ENCODE measurements around the gene LRFN2.

LRFN2 gene

DNA sequence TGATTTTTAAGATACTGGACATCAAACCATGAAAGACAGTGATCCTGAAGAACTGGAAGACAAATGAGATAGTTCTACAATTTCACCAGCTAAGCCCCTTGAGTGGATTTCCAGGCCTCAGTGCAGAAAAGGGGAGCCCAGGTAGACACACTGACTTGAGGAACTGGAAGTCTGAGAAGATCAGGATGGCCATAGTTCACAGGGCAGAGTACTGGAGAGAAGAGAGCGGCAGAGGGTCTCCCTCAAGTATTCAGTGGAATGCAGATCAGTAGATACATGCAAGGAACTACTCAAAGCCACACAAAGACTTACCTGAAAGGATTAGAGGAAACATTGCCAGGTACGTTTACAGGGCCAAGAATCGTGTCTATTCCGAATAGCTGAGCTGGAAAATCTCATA, 224.3 kb downstream of the LRFN2 start:
- H3K4me3 ChIP-seq (ENCODE audit: low read depth, low read length): no peak overlapping the region
- TF ChIP-seq, protein P1, sequence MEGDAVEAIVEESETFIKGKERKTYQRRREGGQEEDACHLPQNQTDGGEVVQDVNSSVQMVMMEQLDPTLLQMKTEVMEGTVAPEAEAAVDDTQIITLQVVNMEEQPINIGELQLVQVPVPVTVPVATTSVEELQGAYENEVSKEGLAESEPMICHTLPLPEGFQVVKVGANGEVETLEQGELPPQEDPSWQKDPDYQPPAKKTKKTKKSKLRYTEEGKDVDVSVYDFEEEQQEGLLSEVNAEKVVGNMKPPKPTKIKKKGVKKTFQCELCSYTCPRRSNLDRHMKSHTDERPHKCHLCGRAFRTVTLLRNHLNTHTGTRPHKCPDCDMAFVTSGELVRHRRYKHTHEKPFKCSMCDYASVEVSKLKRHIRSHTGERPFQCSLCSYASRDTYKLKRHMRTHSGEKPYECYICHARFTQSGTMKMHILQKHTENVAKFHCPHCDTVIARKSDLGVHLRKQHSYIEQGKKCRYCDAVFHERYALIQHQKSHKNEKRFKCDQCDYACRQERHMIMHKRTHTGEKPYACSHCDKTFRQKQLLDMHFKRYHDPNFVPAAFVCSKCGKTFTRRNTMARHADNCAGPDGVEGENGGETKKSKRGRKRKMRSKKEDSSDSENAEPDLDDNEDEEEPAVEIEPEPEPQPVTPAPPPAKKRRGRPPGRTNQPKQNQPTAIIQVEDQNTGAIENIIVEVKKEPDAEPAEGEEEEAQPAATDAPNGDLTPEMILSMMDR (IDR thresholded peaks at IDR 0.05; ENCODE audit: low read depth, low read length): no peak

DNA sequence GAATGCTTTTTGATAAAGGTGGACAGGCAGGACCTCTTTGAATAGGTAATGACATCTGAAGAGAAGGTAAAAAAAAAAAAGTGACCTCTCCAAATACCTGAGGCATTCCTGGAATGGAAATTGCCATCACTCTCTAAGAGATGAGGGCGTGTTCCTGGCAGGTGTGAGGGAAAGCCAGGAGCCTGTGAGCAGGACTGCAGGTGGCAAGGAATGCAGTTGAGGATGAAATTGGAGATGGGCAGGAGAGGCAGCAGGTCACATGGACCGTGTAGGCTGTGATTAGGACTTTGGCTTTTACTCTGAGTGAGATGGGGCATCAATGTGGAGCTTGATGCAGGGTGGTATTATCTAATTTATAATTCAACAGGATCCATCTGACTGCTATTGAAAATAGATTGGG, 227.4 kb downstream of the LRFN2 start:
- TF ChIP-seq, protein P1 (IDR thresholded peaks at IDR 0.05; ENCODE audit: low read depth, low read length): no peak
- no peak overlapping the region for H3K4me3 ChIP-seq (ENCODE audit: low read depth, low read length)

DNA sequence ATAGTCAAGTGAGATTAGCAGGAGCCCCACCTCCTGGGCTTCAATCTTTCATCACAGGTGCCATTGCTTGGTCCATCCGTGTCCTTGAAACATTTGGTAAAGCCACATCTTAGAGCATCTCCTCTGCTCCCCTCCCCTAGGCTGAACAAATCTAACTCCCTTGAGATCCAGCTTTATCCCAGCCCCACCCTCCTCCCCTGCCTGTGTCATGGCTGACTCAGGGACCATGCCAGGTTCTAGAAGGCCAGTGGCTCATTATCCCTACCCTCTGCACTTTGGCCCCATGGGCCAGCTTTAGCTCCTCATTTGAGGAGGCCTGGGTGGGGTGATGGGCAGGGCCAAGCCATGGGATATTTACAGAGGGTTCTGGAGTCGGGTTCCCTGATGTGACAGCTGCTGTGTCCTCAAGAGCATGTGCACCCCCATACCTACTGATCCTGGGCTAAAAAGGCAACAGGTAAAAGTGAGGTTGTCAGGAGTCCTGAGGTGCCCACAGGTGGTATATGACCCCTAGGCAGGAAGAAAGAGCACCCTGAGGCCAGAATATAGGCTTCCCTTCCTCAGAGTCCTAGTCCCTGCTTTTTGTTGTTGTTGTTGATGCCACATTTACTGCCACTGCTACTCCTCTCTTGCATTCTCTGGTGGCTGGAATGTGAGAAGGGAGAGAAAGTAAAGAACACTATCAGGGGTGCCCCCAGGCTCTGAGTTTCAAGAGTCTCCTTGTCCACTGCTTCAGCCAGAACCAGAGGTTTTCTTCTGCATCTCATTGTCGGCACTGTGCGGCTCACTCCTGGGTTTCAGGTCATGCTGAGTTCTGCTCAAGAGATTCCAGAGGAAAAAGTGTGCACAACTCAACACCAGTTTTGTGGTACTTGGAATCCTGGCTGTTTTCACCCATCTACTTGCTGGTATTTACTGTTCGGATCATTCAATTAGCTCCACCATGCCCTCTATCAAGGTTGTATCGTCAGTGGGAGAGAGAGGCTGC, 228.4 kb downstream of the LRFN2 start:
- TF ChIP-seq, protein P1 (IDR thresholded peaks at IDR 0.05; ENCODE audit: low read depth, low read length): no peak
- H3K4me3 ChIP-seq (ENCODE audit: low read depth, low read length): no peak overlapping the region

DNA sequence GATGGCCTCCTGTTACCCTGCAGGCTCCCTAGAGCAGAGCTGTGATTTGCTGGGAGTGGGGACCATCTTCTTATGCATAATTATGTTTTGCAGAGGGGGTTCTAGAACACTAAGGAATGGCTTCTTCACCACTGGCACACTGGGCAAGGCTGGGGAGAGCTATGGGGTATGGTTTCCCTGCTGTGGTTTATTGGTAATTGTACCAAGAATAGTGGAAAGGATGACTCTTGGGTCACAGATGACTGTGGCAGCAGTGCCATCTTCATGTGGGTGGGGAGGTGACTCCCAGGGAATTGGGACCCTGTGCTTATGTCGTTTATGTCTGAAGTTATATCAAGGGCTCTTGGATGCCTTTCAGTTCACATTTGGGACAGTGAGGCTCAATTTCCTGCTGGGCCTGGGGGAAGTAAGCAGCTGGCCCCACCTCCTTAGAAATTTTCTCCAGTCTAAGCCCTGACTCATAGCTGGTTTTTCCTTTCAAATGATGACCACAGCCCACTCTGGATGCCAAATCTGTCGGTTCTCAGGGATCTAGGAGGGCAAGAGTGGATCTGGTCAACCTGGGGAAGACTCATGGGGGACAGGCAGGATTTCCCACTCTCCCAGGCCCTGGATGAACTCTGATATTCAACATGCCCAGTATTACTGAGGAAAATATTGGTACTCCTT, 230.8 kb downstream of the LRFN2 start:
- no peak overlapping the region for H3K4me3 ChIP-seq (ENCODE audit: low read depth, low read length)
- TF ChIP-seq, protein P1 (IDR thresholded peaks at IDR 0.05; ENCODE audit: low read depth, low read length): no peak

DNA sequence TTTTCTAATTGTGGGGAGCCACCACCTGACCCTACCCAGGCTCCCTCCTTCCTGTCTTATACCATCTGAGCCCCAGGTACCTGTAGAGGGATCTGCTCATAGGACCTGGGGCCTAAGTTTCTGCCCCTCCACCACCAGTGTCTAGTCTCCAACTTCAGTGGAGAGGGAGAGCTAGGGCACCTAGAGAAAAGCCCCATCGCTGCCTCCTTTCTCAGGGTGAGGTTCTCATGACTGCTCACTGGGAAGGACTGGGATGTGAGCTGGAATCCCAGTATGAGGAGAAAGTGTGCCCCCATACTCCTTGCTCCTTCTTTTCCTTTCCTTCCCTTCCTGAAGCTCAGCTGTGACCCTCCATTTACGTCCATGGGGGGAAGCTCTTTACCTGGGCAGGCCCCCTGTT, 231.6 kb downstream of the LRFN2 start:
- no peak overlapping the region for H3K4me3 ChIP-seq (ENCODE audit: low read depth, low read length)
- TF ChIP-seq, protein P1 (IDR thresholded peaks at IDR 0.05; ENCODE audit: low read depth, low read length): no peak

DNA sequence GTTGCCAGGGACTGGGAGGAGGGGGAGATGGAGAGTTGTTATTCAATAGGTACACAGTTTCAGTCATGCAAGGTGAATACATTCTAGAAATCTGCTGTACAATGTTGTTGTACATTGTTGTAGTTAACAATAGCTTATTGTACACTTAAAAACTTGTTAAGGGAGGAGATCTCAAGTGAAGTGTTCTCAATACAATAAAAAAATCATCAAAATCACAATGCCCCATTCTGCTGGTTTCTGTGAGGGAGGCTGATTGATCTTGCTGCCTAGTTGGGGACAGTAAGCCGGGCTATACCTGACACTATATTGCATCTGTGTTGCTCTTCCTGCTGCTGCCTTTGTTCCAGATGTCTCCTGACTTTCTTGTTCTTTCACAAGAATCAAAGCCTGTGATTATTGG, 232.1 kb downstream of the LRFN2 start:
- no peak overlapping the region for H3K4me3 ChIP-seq (ENCODE audit: low read depth, low read length)
- TF ChIP-seq, protein P1 (IDR thresholded peaks at IDR 0.05; ENCODE audit: low read depth, low read length): no peak

DNA sequence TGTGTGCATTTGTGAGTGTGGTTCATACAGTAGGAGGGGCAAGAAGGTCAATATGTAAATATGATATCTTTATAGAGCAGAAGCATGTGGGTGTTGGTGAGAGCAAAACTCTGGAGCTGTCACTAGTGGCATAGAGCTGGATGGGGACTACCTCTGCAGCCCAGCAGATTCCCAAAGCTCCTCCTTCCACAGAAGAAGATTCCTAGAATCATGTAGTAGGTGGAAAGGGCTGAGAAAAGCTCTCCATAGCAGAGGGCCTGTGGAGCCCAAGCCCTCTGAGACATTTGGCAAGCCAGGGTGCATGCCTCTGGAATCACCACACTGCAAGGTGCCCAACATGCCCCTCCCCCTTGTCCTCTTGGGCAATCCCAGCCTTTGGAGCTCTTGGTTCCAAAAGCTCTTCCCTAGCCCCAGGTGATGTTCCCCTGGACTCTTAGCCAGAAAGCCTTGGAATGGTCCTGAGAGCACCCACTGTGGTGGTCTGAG, 233.2 kb downstream of the LRFN2 start:
- H3K4me3 ChIP-seq (ENCODE audit: low read depth, low read length): no peak overlapping the region

More for the DNA sequence above, 233.2 kb downstream of the LRFN2 start:
- TF ChIP-seq, protein P1 (IDR thresholded peaks at IDR 0.05; ENCODE audit: low read depth, low read length): no peak

Data from WI38 (cell line).